Activated CD4-positive, alpha-beta T cell treated with anti-CD3 and anti-CD28 coated beads, Interleukin-2, amount 10 ng/mL, durations not matched to agents 7 days and 5 days (primary cell): ENCODE data around the gene IFNA1. TPM values are rescaled to one million over a fixed set of nuclear protein-coding genes. Genes with fewer than 3 reads are reported as not detected.

Source experiments
- CTCF ChIA-PET: fragments of 350-600 bp; sonication (Branson Sonifier 250); formaldehyde crosslinking; loops from one replicate; lab custom pipeline; 2021; ENCODE audit warnings: antibody characterized with exemption; lab: Charles Lee
- POLR2A ChIA-PET: fragments of 350-600 bp; sonication (Branson Sonifier 250); formaldehyde crosslinking; loops from one replicate; lab custom pipeline; 2021; ENCODE audit warnings: antibody characterized with exemption; lab: Charles Lee
- DNase-seq: peaks from one replicate; pipeline ENCODE4 v3.0.0-alpha.2; 2020
- H3K27ac Mint-ChIP-seq: one replicate; pipeline ENCODE4 v1.8.0; 2021; ENCODE audit warnings: mild to moderate bottlenecking, moderate library complexity, mixed read lengths
- H3K27me3 Mint-ChIP-seq: one replicate; pipeline ENCODE4 v1.8.0; 2021; ENCODE audit warnings: mixed read lengths
- H3K36me3 Mint-ChIP-seq: one replicate; pipeline ENCODE4 v1.8.0; 2021; ENCODE audit warnings: low read depth, mixed read lengths
- H3K4me1 Mint-ChIP-seq: one replicate; pipeline ENCODE4 v1.8.0; 2021; ENCODE audit warnings: mixed read lengths
- H3K4me3 Mint-ChIP-seq: one replicate; pipeline ENCODE4 v1.8.0; 2021; ENCODE audit warnings: mild to moderate bottlenecking, moderate library complexity, mixed read lengths
- H3K9me3 Mint-ChIP-seq: one replicate; pipeline ENCODE4 v1.8.0; 2021; ENCODE audit warnings: mixed read lengths
- total RNA-seq, 2 experiments: library from RNA; stranded (reverse); gene quantifications; one replicate each; pipeline ENCODE4 v1.2.3, GENCODE V29; 2021

The IFNA1 gene
- total RNA-seq, 2 experiments from 2014 or later: not detected

GRCh38 chr9:21461377-21461776, 21.1 kb downstream of the IFNA1 start:
- ChIA-PET CTCF (interaction anchor here (1.3 kb wide), 1 partner anchor 30 kb away, joined by 3 read pairs; no protein-coding TSS in a partner anchor), POLR2A (no interaction called here)
- Mint-ChIP-seq H3K9me3 (peaks cover 7% of the 10 kb centered on the region), H3K27me3 (peaks cover 57% of the 10 kb centered on the region), H3K27ac (no peak overlapping the region), H3K4me3 (no peak overlapping the region), H3K36me3 (no peaks in the 10 kb centered on the region), H3K4me1 (peaks cover 2% of the 10 kb centered on the region)
- no peak for DNase-seq

- H3K27ac Mint-ChIP-seq: no peak overlapping the region
- peaks cover 2% of the 10 kb centered on the region for H3K4me1 Mint-ChIP-seq
- H3K36me3 Mint-ChIP-seq: no peaks in the 10 kb centered on the region
- no peak for DNase-seq
- CTCF ChIA-PET: no interaction called here
- H3K4me3 Mint-ChIP-seq: no peak overlapping the region
- POLR2A ChIA-PET: no interaction called here
- peaks cover 37% of the 10 kb centered on the region for H3K27me3 Mint-ChIP-seq
- H3K9me3 Mint-ChIP-seq: peaks cover 7% of the 10 kb centered on the region
Measured at GRCh38 chr9:21465138-21465537, 24.9 kb downstream of the IFNA1 start.

- Mint-ChIP-seq H3K36me3 (no peaks in the 10 kb centered on the region), H3K27ac (no peak overlapping the region), H3K4me3 (no peak overlapping the region), H3K27me3 (peaks cover 34% of the 10 kb centered on the region), H3K4me1 (peaks cover 2% of the 10 kb centered on the region), H3K9me3 (peaks cover 7% of the 10 kb centered on the region)
- CTCF ChIA-PET: interaction anchor here (0.6 to 1.0 kb wide), 3 partner anchors 51 to 324 kb away, joined by 3 to 4 read pairs (median 4); no protein-coding TSS in a partner anchor
- POLR2A ChIA-PET: interaction anchor here (0.7 kb wide), 1 partner anchor 318 kb away, joined by 15 read pairs; no protein-coding TSS in a partner anchor
- peak; percentile 51 for DNase-seq
Measured at GRCh38 chr9:21465859-21466518, 25.8 kb downstream of the IFNA1 start.

GRCh38 chr9:21470126-21470525, 29.9 kb downstream of the IFNA1 start:
- ChIA-PET POLR2A (no interaction called here), CTCF (no interaction called here)
- DNase-seq: no peak
- no peak overlapping the region for H3K4me3 Mint-ChIP-seq
- H3K9me3 Mint-ChIP-seq: no peaks in the 10 kb centered on the region
- no peak overlapping the region for H3K27ac Mint-ChIP-seq
- H3K27me3 Mint-ChIP-seq: peaks cover 7% of the 10 kb centered on the region
- no peaks in the 10 kb centered on the region for H3K36me3 Mint-ChIP-seq
- peaks cover 2% of the 10 kb centered on the region for H3K4me1 Mint-ChIP-seq

GRCh38 chr9:21473236-21473635, 33.0 kb downstream of the IFNA1 start:
- ChIA-PET CTCF (interaction anchor here (0.8 to 1.2 kb wide), 3 partner anchors 17 to 158 kb away, joined by 3 read pairs; no protein-coding TSS in a partner anchor), POLR2A (no interaction called here)
- no peaks in the 10 kb centered on the region for H3K4me1 Mint-ChIP-seq
- no peak overlapping the region for H3K27ac Mint-ChIP-seq
- peaks cover 11% of the 10 kb centered on the region for H3K27me3 Mint-ChIP-seq
- no peak overlapping the region for H3K4me3 Mint-ChIP-seq
- H3K36me3 Mint-ChIP-seq: no peaks in the 10 kb centered on the region
- DNase-seq: no peak
- no peaks in the 10 kb centered on the region for H3K9me3 Mint-ChIP-seq

GRCh38 chr9:21477466-21477865, 37.2 kb downstream of the IFNA1 start:
- Mint-ChIP-seq H3K4me3 (no peak overlapping the region), H3K9me3 (no peaks in the 10 kb centered on the region), H3K27ac (no peak overlapping the region), H3K36me3 (no peaks in the 10 kb centered on the region), H3K27me3 (peaks cover 5% of the 10 kb centered on the region), H3K4me1 (no peaks in the 10 kb centered on the region)
- CTCF ChIA-PET: interaction anchor here (0.6 kb wide), 1 partner anchor 647 kb away, joined by 3 read pairs; no protein-coding TSS in a partner anchor
- POLR2A ChIA-PET: no interaction called here
- DNase-seq: no peak

- H3K27me3 Mint-ChIP-seq: peaks cover 10% of the 10 kb centered on the region
Measured at GRCh38 chr9:21479152-21479702, 39.0 kb downstream of the IFNA1 start.

DNA sequence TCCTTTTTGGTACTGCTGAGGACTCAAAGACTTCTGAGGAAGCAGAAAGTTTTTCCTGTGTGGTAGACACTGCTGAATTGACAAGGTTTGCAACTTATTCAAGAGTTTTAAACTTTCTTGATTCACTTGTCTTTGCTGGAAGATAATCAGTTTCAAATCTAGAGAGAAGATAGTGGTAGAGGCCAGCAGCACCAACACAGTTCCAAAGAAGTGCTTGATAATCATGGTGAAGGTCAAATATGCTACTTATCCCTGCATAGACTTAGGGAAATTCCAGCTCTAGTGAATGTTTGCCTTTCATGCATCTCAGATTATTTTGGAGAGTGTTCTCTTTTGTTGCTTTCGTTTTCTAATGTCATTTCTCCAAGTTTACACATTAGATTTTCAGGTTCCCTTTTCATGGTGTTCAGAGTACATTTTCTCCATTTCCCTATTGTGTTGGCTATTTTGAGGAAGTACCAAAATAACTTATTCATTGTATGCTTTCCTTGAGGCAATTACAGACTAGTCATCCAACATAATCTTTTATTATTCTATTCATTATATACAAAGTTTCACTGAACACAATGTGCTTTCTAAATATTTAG, 41.3 kb downstream of the IFNA1 start:
- CTCF ChIA-PET: no interaction called here
- POLR2A ChIA-PET: no interaction called here
- H3K4me1 Mint-ChIP-seq: no peaks in the 10 kb centered on the region
- H3K27me3 Mint-ChIP-seq: peaks cover 15% of the 10 kb centered on the region
- no peak overlapping the region for H3K27ac Mint-ChIP-seq
- no peak overlapping the region for H3K4me3 Mint-ChIP-seq
- no peaks in the 10 kb centered on the region for H3K36me3 Mint-ChIP-seq
- DNase-seq: no peak
- H3K9me3 Mint-ChIP-seq: peaks cover 3% of the 10 kb centered on the region

More at GRCh38 chr9:21479152-21479702, 39.0 kb downstream of the IFNA1 start:
- ChIA-PET CTCF (interaction anchor here (0.6 kb wide), 1 partner anchor 161 kb away, joined by 4 read pairs; no protein-coding TSS in a partner anchor), POLR2A (no interaction called here)
- DNase-seq: no peak
- Mint-ChIP-seq H3K36me3 (no peaks in the 10 kb centered on the region), H3K9me3 (no peaks in the 10 kb centered on the region), H3K4me1 (no peaks in the 10 kb centered on the region), H3K27ac (no peak overlapping the region), H3K4me3 (no peak overlapping the region)

- Mint-ChIP-seq H3K9me3 (peaks cover 3% of the 10 kb centered on the region), H3K4me3 (no peak within 1 kb of the TSS), H3K36me3 (no peaks in the 10 kb centered on the region), H3K27me3 (peaks cover 15% of the 10 kb centered on the region), H3K4me1 (no peaks in the 10 kb centered on the region), H3K27ac (no peak within 1 kb of the TSS)
- DNase-seq: no peak
- ChIA-PET CTCF (no interaction called here), POLR2A (no interaction called here)
Measured at GRCh38 chr9:21482213-21482612, 42.0 kb downstream of the IFNA1 start, which contains the start of gene IFNE. Gene IFNE (minus strand): TSS chr9:21482313. CDS start chr9:21481694, 619 bp downstream.

Other genes with a start within 250 kb of the IFNA1 start
- not detected for gene IFNA7, start 238.2 kb upstream of the IFNA1 start, total RNA-seq
- gene IFNA10, start 233.3 kb upstream of the IFNA1 start, total RNA-seq: not detected
- not detected for gene IFNA16, start 223.1 kb upstream of the IFNA1 start, total RNA-seq
- gene IFNA17, start 212.2 kb upstream of the IFNA1 start, total RNA-seq: not detected
- not detected for gene IFNA14, start 200.4 kb upstream of the IFNA1 start, total RNA-seq
- not detected for gene IFNA5, start 135.1 kb upstream of the IFNA1 start, total RNA-seq
- 10 to 100 TPM; 20.9 to 21.8 TPM for gene KLHL9, start 105.0 kb upstream of the IFNA1 start, total RNA-seq
- not detected for gene IFNA6, start 89.6 kb upstream of the IFNA1 start, total RNA-seq
- not detected for gene IFNA13, start 72.4 kb upstream of the IFNA1 start, total RNA-seq
- not detected for gene IFNA2, start 55.0 kb upstream of the IFNA1 start, total RNA-seq
- not detected for gene IFNA8, start 31.3 kb upstream of the IFNA1 start, total RNA-seq
- gene IFNE, start 41.9 kb downstream of the IFNA1 start, total RNA-seq: not detected